ENCODE measurements around the gene PCDHB16.

- no peak for TF ChIP-seq FOS (IDR thresholded peaks at IDR 0.05; ENCODE audit: low read depth, low read length)
- peak; percentile 43 for TF ChIP-seq CTCF (conservative IDR thresholded peaks at IDR 0.05; ENCODE audit: low read depth, low read length)
- no peak for TF ChIP-seq RFX5 (IDR thresholded peaks at IDR 0.05; ENCODE audit: low read depth, low read length)
- TF ChIP-seq POLR2A (IDR thresholded peaks at IDR 0.05; ENCODE audit: low read depth, low read length) = no peak
- TF ChIP-seq MXI1 (IDR thresholded peaks at IDR 0.05; ENCODE audit: borderline replicate concordance, low read depth, low read length) = no peak
- TF ChIP-seq RAD21 (IDR thresholded peaks at IDR 0.05; ENCODE audit: low read length) = peak; percentile 26; the same call in 1 of the 2 replicates
Observed at GRCh38 chr5:141182248-141182647, at the start of gene PCDHB16.

Data from IMR-90 (cell line).